Thyroid gland (tissue), 4 donors: ENCODE measurements around the gene SKI. TPM values are rescaled to one million over a fixed set of nuclear protein-coding genes. Genes with fewer than 3 reads are reported as not detected.

Experiments
- DNase-seq, 2 donors: peaks; one replicate each; pipeline ENCODE4 v3.0.0-alpha.2; 2019
- H3K27ac ChIP-seq, 3 donors: fragments of 200-600 bp; sonication (generic); 1 replicate in 2 of 3; 2 replicates in 1 of 3; pipeline ENCODE4 v1.5.1; 2016 to 2019; ENCODE audit warnings: mild to moderate bottlenecking in 1 of 3, moderate library complexity in 1 of 3
- H3K27me3 ChIP-seq: fragments of 200-600 bp; sonication (generic); one replicate; pipeline ENCODE4 v1.5.1; 2019
- H3K36me3 ChIP-seq, 2 donors: fragments of 200-600 bp; sonication (generic); one replicate each; pipeline ENCODE4 v1.5.1; 2016 to 2019
- H3K4me1 ChIP-seq, 2 donors: fragments of 200-600 bp; sonication (generic); one replicate each; pipeline ENCODE4 v1.5.1; 2017 to 2019
- H3K4me3 ChIP-seq, 3 donors: fragments of 200-600 bp; sonication (generic); replicated peaks in 1 of 3; 1 replicate in 2 of 3; 2 replicates in 1 of 3; pipeline ENCODE4 v1.5.1; 2016; ENCODE audit warnings: mild to moderate bottlenecking in 1 of 3
- H3K9me3 ChIP-seq: fragments of 200-600 bp; sonication (generic); one replicate; pipeline ENCODE4 v1.5.1; 2017
- CTCF ChIP-seq, 6 experiments: fragments of 200-600 bp in 3 of 6; fragments of 450-650 bp in 3 of 6; sonication (generic) in 3 of 6; IDR thresholded peaks; one replicate each; pipeline ENCODE4 v1.5.1; 2016 to 2019; ENCODE audit warnings: antibody characterized with exemption in 6 of 6, mild to moderate bottlenecking in 2 of 6, inconsistent platforms in 1 of 6, moderate library complexity in 1 of 6
- POLR2A ChIP-seq, 2 donors: fragments of 450-650 bp; IDR thresholded peaks; one replicate each; pipeline ENCODE4 v1.6.1; 2017; ENCODE audit warnings: antibody characterized with exemption in 2 of 2, mild to moderate bottlenecking in 2 of 2, moderate library complexity in 1 of 2
- WGBS, 2 donors: methylation state at CpG; one replicate each; pipeline ENCODE4 v1.1.5; 2017; 5-methylcytosine and 5-hydroxymethylcytosine counted together
- intact Hi-C: fragments of 100-400 bp; cut with DNase I; formaldehyde crosslinking; loops from one replicate; pipeline ENCODE4 v1.15.1; 2023
- total RNA-seq, 4 donors: library from RNA; depleted of rRNA; stranded (reverse); fragments of >200 nt; gene quantifications; one replicate each; pipeline ENCODE4 v1.2.3, GENCODE V29; 2016

The SKI gene
- total RNA-seq, 4 donors from 2014 or later = 31.4 to 59.6 (median 39.9) TPM

GRCh38 chr1:2315674-2316450, 87.7 kb downstream of the SKI start:
- peaks cover 29 to 81% of the 10 kb centered on the region in 2 donors for H3K4me1 ChIP-seq
- DNase-seq = peak in 1 of 2 donors; percentile 35
- no peaks in the 10 kb centered on the region for H3K9me3 ChIP-seq
- no peak for TF ChIP-seq POLR2A (IDR thresholded peaks at IDR 0.05)
- no peak for TF ChIP-seq CTCF (IDR thresholded peaks at IDR 0.05)
- 61 to 77% methylated on average over 3 to 8 of the region's 21 CpGs for WGBS, 2 donors
- intact Hi-C loops = loop anchor here (5.0 to 10.0 kb wide), 3 partner anchors 69 to 104 kb away; no protein-coding TSS in a partner anchor
- H3K4me3 ChIP-seq = no peak overlapping the region
- peak overlapping the region; percentile 95 to 96 (median 96) for H3K27ac ChIP-seq
- no peaks in the 10 kb centered on the region for H3K36me3 ChIP-seq
- no peaks in the 10 kb centered on the region for H3K27me3 ChIP-seq

- intact Hi-C loops = loop anchor here (5.0 to 10.0 kb wide), 3 partner anchors 68 to 104 kb away; no protein-coding TSS in a partner anchor
- Histone ChIP-seq H3K27me3 (no peaks in the 10 kb centered on the region), H3K4me3 (no peak overlapping the region), H3K4me1 (peaks cover 34 to 81% of the 10 kb centered on the region in 2 donors), H3K36me3 (no peaks in the 10 kb centered on the region), H3K9me3 (no peaks in the 10 kb centered on the region), H3K27ac (peak overlapping the region; percentile 95 to 96 (median 96))
- TF ChIP-seq CTCF (IDR thresholded peaks at IDR 0.05) = no peak
- no peak for TF ChIP-seq POLR2A (IDR thresholded peaks at IDR 0.05)
- 53 to 98% methylated on average over 6 to 8 of the region's 16 CpGs for WGBS, 2 donors
- peak; percentile 32 to 52 for DNase-seq
These were observed 88.4 kb downstream of the SKI start for GRCh38 chr1:2316451-2316961.

GRCh38 chr1:2317230-2318065, 89.3 kb downstream of the SKI start:
- peak overlapping the region in 1 of 3 donors; percentile 36 for H3K27ac ChIP-seq
- intact Hi-C loops = loop anchor here (5.0 to 10.0 kb wide), 3 partner anchors 67 to 105 kb away; no protein-coding TSS in a partner anchor

More at GRCh38 chr1:2317230-2318065, 89.3 kb downstream of the SKI start:
- no peak for DNase-seq
- TF ChIP-seq CTCF (IDR thresholded peaks at IDR 0.05) = no peak
- TF ChIP-seq POLR2A (IDR thresholded peaks at IDR 0.05) = no peak
- Histone ChIP-seq H3K27me3 (no peaks in the 10 kb centered on the region), H3K4me3 (no peak overlapping the region), H3K36me3 (no peaks in the 10 kb centered on the region), H3K9me3 (no peaks in the 10 kb centered on the region), H3K4me1 (peaks cover 31 to 81% of the 10 kb centered on the region in 2 donors)
- WGBS, 2 donors = 89% methylated on average over 17 to 25 of the region's 32 CpGs
